ENCODE results near the gene MTARC2. TPM values are rescaled to one million over a fixed set of nuclear protein-coding genes. Genes with fewer than 3 reads are reported as not detected.
A peak's percentile ranks its signal among the peaks of the same experiment; 100 is the strongest.

The MTARC2 gene
- total and polyA plus RNA-seq, 2 of the 4 experiments (the other 2 are of a cell fraction): 0.36 to 2.6 TPM

DNA sequence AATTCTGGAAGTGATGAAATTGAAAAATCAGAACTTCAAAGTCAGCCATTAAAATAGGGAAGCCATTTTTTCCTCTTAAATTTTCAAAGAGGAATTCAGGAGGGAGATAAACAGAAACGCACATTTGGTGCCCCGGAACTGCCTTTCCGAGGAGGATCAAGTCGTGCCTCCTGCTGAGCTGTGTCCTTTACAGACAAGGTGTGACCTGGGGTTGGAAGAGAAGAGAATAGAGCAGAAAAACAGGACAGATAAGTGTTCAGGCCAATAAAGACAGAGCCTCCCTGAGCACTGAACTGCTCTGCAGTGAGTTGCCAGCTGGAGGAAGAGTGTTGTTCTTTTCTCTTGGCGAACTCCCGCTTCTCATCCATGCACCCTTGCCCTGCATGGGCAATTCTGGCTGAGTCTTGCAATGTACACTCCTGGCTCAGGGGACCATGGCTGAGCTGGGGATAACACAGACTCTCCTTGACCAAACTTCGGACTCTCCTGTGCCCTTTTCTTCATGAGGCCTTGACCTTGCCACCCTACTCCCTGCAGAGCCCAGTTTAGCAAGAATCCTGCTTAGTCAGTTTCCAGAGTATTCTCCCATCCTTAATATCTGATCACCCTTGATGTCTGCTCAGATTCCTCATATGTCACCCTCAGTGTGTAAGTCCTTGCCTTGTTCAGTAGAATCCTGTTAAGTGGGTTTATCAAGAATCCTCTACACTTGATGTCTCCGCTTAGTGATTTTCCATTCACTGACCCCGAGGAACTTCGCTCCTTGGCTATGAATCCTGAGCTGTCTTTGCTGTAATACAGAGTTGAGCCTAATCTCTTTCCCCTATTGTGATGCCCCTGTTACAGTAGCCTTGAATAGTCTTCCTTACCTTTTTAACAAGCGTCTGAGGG, 37.3 kb downstream of the MTARC2 start:
- Histone ChIP-seq H3K23ac (ENCODE audit: low read depth, low read length) (no peak overlapping the region), H2BK15ac (ENCODE audit: low read depth, low read length) (no peak overlapping the region), H4K5ac (ENCODE audit: low read depth, low read length) (no peak overlapping the region), H3K9me1 (ENCODE audit: insufficient read depth, low read length) (no peaks in the 10 kb centered on the region), H3K9ac (ENCODE audit: low read depth, low read length) (no peak overlapping the region), H3K27ac (ENCODE audit: insufficient read depth, low read length) (no peak overlapping the region), H2AFZ (replicated peaks; ENCODE audit: low read length, poor library complexity) (peak overlapping the region; percentile 16), H4K91ac (ENCODE audit: insufficient read depth, low read depth, low read length) (no peak overlapping the region), H3K27me3 (ENCODE audit: control insufficient read depth, insufficient read depth, low read length) (no peaks in the 10 kb centered on the region; the same call in 1 of the 2 replicates), H2AK5ac (ENCODE audit: low read depth, low read length) (no peak overlapping the region), H3K56ac (ENCODE audit: extremely low read depth, insufficient read depth, low read length) (no peak overlapping the region), H2BK120ac (ENCODE audit: low read depth, low read length) (no peak overlapping the region), H3K4me1 (ENCODE audit: control insufficient read depth, insufficient read depth, low read length) (no peaks in the 10 kb centered on the region), H3K4ac (ENCODE audit: low read depth, low read length) (no peak overlapping the region), H2BK5ac (ENCODE audit: low read depth, low read length, poor library complexity, severe bottlenecking) (no peak overlapping the region), H3K36me3 (ENCODE audit: control insufficient read depth, insufficient read depth, low read length) (no peaks in the 10 kb centered on the region), H3K4me2 (ENCODE audit: low read depth, low read length) (no peak overlapping the region), H3K4me3 (ENCODE audit: insufficient read depth, low read depth, low read length) (no peak overlapping the region), H3K14ac (replicated peaks; ENCODE audit: low read depth, low read length) (no peak overlapping the region), H3K79me1 (ENCODE audit: low read depth in 1 of 2, low read length in 2 of 2) (no peaks in the 10 kb centered on the region), H2AK9ac (replicated peaks; ENCODE audit: low read depth, low read length, poor library complexity) (no peak overlapping the region), H4K20me1 (ENCODE audit: insufficient read depth, low read length) (no peaks in the 10 kb centered on the region), H3K9me3 (ENCODE audit: control insufficient read depth, insufficient read depth, low read length) (no peaks in the 10 kb centered on the region), H3K18ac (ENCODE audit: low read depth, low read length) (no peak overlapping the region), H2BK20ac (ENCODE audit: low read depth, low read length) (no peak overlapping the region), H4K8ac (ENCODE audit: low read depth in 2 of 2, low read length in 2 of 2) (no peak overlapping the region)
- ChIA-PET CTCF (interaction anchor here (1.2 to 2.4 kb wide), 2 partner anchors 9 to 18 kb away, joined by 3 to 11 read pairs; no protein-coding TSS in a partner anchor), POLR2A (ENCODE audit: unreplicated experiment) (no interaction called here)
- no TSS peak for BruUV-seq (replicated peaks)
- intact Hi-C loops (cut with micrococcal nuclease): no loop called here
- dilution Hi-C loops (cut with HindIII; ENCODE audit: low sequenced_read_pairs, unreplicated experiment): no loop called here
- TF ChIP-seq MAZ (IDR thresholded peaks at IDR 0.05; ENCODE audit: borderline replicate concordance, low read depth, low read length) (no peak), RFX5 (IDR thresholded peaks at IDR 0.05; ENCODE audit: low read depth, low read length) (no peak), MAFK (IDR thresholded peaks at IDR 0.05; ENCODE audit: low read depth, low read length) (no peak), CHD1 (IDR thresholded peaks at IDR 0.05; ENCODE audit: low read depth, low read length) (no peak), BHLHE40 (IDR thresholded peaks at IDR 0.05; ENCODE audit: low read depth, low read length) (no peak), POLR2A (IDR thresholded peaks at IDR 0.05; ENCODE audit: low read depth, low read length) (no peak), NFE2L2 (IDR thresholded peaks at IDR 0.05; ENCODE audit: low read depth, low read length) (no peak), RCOR1 (IDR thresholded peaks at IDR 0.05; ENCODE audit: insufficient replicate concordance, low read length) (no peak), FOS (IDR thresholded peaks at IDR 0.05; ENCODE audit: low read depth, low read length) (no peak), SMC3 (IDR thresholded peaks at IDR 0.05; ENCODE audit: low read depth, low read length) (no peak), MXI1 (IDR thresholded peaks at IDR 0.05; ENCODE audit: borderline replicate concordance, low read depth, low read length) (no peak), RAD21 (IDR thresholded peaks at IDR 0.05; ENCODE audit: low read length) (no peak)
- TF ChIP-seq, protein P1, sequence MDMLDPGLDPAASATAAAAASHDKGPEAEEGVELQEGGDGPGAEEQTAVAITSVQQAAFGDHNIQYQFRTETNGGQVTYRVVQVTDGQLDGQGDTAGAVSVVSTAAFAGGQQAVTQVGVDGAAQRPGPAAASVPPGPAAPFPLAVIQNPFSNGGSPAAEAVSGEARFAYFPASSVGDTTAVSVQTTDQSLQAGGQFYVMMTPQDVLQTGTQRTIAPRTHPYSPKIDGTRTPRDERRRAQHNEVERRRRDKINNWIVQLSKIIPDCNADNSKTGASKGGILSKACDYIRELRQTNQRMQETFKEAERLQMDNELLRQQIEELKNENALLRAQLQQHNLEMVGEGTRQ (IDR thresholded peaks at IDR 0.05; ENCODE audit: low read depth, low read length): no peak
- TF ChIP-seq, protein P2, sequence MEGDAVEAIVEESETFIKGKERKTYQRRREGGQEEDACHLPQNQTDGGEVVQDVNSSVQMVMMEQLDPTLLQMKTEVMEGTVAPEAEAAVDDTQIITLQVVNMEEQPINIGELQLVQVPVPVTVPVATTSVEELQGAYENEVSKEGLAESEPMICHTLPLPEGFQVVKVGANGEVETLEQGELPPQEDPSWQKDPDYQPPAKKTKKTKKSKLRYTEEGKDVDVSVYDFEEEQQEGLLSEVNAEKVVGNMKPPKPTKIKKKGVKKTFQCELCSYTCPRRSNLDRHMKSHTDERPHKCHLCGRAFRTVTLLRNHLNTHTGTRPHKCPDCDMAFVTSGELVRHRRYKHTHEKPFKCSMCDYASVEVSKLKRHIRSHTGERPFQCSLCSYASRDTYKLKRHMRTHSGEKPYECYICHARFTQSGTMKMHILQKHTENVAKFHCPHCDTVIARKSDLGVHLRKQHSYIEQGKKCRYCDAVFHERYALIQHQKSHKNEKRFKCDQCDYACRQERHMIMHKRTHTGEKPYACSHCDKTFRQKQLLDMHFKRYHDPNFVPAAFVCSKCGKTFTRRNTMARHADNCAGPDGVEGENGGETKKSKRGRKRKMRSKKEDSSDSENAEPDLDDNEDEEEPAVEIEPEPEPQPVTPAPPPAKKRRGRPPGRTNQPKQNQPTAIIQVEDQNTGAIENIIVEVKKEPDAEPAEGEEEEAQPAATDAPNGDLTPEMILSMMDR (conservative IDR thresholded peaks at IDR 0.05; ENCODE audit: low read depth, low read length): no peak
- in situ Hi-C loops (cut with MboI; ENCODE audit: low sequenced_read_pairs): no loop called here
- DNase-seq: no peak
- ATAC-seq (ENCODE audit: low read depth): no peak
- WGBS, 2 experiments (ENCODE audit: extremely low coverage in 2 of 2, insufficient read length in 1 of 2): no CpG with 5 or more reads among the region's 11 CpGs
